Cardiac muscle cell (in vitro differentiated cells and primary cell): ENCODE data around the gene MBOAT1. TPM values are rescaled to one million over a fixed set of nuclear protein-coding genes. Genes with fewer than 3 reads are reported as not detected.

Experiments
- DNase-seq, 2 donors: peaks; one replicate each; pipeline versions ENCODE4 v3.0.0 to v3.0.0-alpha.2; 2010 to 2017; ENCODE audit warnings: low read depth in 1 of 2, low spot score in 1 of 2
- H3K27ac ChIP-seq: fragments of 200-600 bp; sonication (generic); 2 replicates; pipeline ENCODE4 v1.5.1; 2016
- H3K27me3 ChIP-seq: fragments of 200-600 bp; sonication (generic); 2 replicates; pipeline ENCODE4 v1.6.0; 2016; ENCODE audit warnings: control low read depth
- H3K36me3 ChIP-seq: fragments of 200-600 bp; sonication (generic); 2 replicates; pipeline ENCODE4 v1.5.1; 2016; ENCODE audit warnings: control low read depth
- H3K4me1 ChIP-seq: fragments of 200-600 bp; sonication (generic); 2 replicates; pipeline ENCODE4 v1.8.1; 2017; ENCODE audit warnings: low read depth, mild to moderate bottlenecking, mixed run types
- H3K4me3 ChIP-seq: fragments of 200-600 bp; sonication (generic); 2 replicates; pipeline ENCODE4 v1.5.1; 2016; ENCODE audit warnings: mild to moderate bottlenecking
- H3K9me3 ChIP-seq: fragments of 200-600 bp; sonication (generic); 2 replicates; pipeline ENCODE4 v1.5.1; 2017; ENCODE audit warnings: low read depth, mild to moderate bottlenecking, control low read depth
- CTCF ChIP-seq: IDR thresholded peaks from 2 replicates; pipeline ENCODE4 v1.5.1; 2012; ENCODE audit warnings: low read depth, mild to moderate bottlenecking, low read length
- polyA plus RNA-seq: library from polyadenylated mRNA; unstranded; fragments of >200 nt; fragmentation: Nextera tagmentation; extraction: Ambion mirVana; gene quantifications from 2 replicates; pipeline ENCODE4 v1.2.1, GENCODE V29; 2016
- total RNA-seq: library from RNA; depleted of rRNA; stranded (reverse); fragments of >200 nt; gene quantifications from 2 replicates; pipeline ENCODE4 v1.2.3, GENCODE V29; 2016

MBOAT1 gene
- total and polyA plus RNA-seq, 2 experiments from 2014 or later, result 7.5 to 15.5 TPM

GRCh38 chr6:20173833-20174792 is 38.2 kb downstream of the MBOAT1 start:
- no peak for DNase-seq
- H3K4me3 ChIP-seq, result no peak overlapping the region
- H3K9me3 ChIP-seq, result no peaks in the 10 kb centered on the region
- H3K4me1 ChIP-seq, result no peaks in the 10 kb centered on the region
- no peaks in the 10 kb centered on the region for H3K36me3 ChIP-seq
- H3K27ac ChIP-seq, result no peak overlapping the region
- TF ChIP-seq CTCF, result no peak
- H3K27me3 ChIP-seq, result no peaks in the 10 kb centered on the region

DNA sequence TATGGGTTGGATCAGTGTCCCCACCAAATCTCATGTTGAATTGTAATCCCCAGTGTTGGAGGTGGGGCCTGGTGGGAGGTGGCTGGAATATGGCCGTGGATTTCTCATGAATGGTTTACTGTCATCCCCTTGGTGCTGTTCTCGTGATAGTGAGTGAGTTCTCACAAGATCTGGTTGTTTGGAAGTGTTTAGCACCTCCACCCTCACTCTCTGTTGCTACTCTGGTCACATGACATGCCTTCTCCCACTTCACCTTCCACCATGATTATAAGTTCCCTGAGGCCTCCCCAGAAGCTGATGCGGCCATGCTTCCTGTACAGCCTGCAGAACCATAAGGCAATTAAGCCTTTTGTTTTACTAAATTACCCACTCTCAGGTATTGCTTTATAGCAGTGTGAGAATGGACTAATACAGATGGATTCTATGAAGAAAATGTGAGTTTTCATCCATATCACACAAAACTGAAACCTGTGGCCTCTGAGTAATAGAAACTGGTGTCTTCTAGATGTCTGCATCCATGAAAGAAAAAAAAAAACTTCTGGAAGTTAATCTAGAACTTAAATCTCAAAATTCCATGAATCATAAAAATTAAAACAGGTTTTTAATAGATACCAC is 39.3 kb downstream of the MBOAT1 start:
- no peak for DNase-seq
- no peak overlapping the region for H3K27ac ChIP-seq
- TF ChIP-seq CTCF, result no peak
- no peaks in the 10 kb centered on the region for H3K4me1 ChIP-seq
- H3K36me3 ChIP-seq, result no peaks in the 10 kb centered on the region
- no peak overlapping the region for H3K4me3 ChIP-seq
- no peaks in the 10 kb centered on the region for H3K9me3 ChIP-seq
- no peaks in the 10 kb centered on the region for H3K27me3 ChIP-seq

GRCh38 chr6:20170455-20171148 is 41.7 kb downstream of the MBOAT1 start:
- H3K4me3 ChIP-seq, result no peak overlapping the region

DNA sequence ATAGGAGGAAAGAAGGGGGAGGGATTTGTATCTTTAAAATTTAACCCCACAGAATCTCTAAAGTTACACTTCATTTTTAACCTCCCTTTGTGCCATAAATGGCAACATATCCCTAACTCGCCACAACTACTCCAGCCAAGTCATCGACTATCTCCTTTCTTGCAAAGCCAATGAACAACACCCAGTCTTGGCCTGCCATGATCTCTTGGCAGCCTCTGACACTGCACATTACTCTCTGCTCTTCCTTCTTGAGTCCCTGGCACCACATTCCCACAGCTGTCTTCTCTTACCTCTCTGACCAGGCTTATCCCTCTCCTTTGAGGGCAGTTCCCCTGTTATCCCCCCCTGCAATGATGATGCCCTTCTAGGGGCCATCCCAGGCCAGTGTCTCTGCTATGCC is 42.5 kb downstream of the MBOAT1 start:
- Histone ChIP-seq H3K9me3 (no peaks in the 10 kb centered on the region), H3K4me3 (no peak overlapping the region), H3K4me1 (no peaks in the 10 kb centered on the region), H3K27ac (no peak overlapping the region), H3K36me3 (no peaks in the 10 kb centered on the region), H3K27me3 (no peaks in the 10 kb centered on the region)
- no peak for DNase-seq
- TF ChIP-seq CTCF, result no peak

More at GRCh38 chr6:20170455-20171148, 41.7 kb downstream of the MBOAT1 start:
- DNase-seq, result no peak
- no peak overlapping the region for H3K27ac ChIP-seq
- H3K4me1 ChIP-seq, result no peaks in the 10 kb centered on the region
- no peaks in the 10 kb centered on the region for H3K9me3 ChIP-seq
- TF ChIP-seq CTCF, result no peak
- H3K36me3 ChIP-seq, result no peaks in the 10 kb centered on the region
- no peaks in the 10 kb centered on the region for H3K27me3 ChIP-seq

GRCh38 chr6:20169119-20169557 is 43.1 kb downstream of the MBOAT1 start:
- Histone ChIP-seq H3K4me3 (no peak overlapping the region), H3K4me1 (no peaks in the 10 kb centered on the region), H3K36me3 (no peaks in the 10 kb centered on the region), H3K27me3 (no peaks in the 10 kb centered on the region), H3K27ac (no peak overlapping the region), H3K9me3 (no peaks in the 10 kb centered on the region)
- DNase-seq, result peak in 1 of 2 donors; percentile 6
- TF ChIP-seq CTCF, result no peak
